Neuronal stem cell (in vitro differentiated cells): ENCODE results near the gene OR52E5.
A peak's percentile ranks its signal among the peaks of the same experiment; 100 is the strongest.

ENCODE experiments used
- DNase-seq: peaks from one replicate; pipeline ENCODE4 v3.0.0-alpha.2; 2013; ENCODE audit warnings: low spot score
- H2AFZ ChIP-seq: one replicate; pipeline ENCODE4 v1.6.1; 2013; ENCODE audit warnings: mild to moderate bottlenecking, low read length, inconsistent platforms
- H2AK5ac ChIP-seq: 2 replicates; pipeline ENCODE4 v1.6.1; 2013; ENCODE audit warnings: low read depth, mild to moderate bottlenecking, inconsistent platforms, low read length, moderate library complexity, mixed read lengths
- H2BK120ac ChIP-seq: 2 replicates; pipeline ENCODE4 v1.6.1; 2013; ENCODE audit warnings: low read depth, mild to moderate bottlenecking, inconsistent platforms, low read length, moderate library complexity, mixed read lengths
- H2BK12ac ChIP-seq: one replicate; pipeline ENCODE4 v1.6.1; 2013; ENCODE audit warnings: low read length, inconsistent platforms
- H2BK15ac ChIP-seq: 2 replicates; pipeline ENCODE4 v1.6.1; 2013; ENCODE audit warnings: mild to moderate bottlenecking, low read length, inconsistent platforms, mixed read lengths
- H2BK5ac ChIP-seq: one replicate; pipeline ENCODE4 v1.6.1; 2013; ENCODE audit warnings: inconsistent platforms, mild to moderate bottlenecking, low read length, moderate library complexity
- H3K14ac ChIP-seq: one replicate; pipeline ENCODE4 v1.6.1; 2013; ENCODE audit warnings: low read length, inconsistent platforms
- H3K18ac ChIP-seq: 2 replicates; pipeline ENCODE4 v1.6.1; 2013; ENCODE audit warnings: low read length, inconsistent platforms
- H3K23ac ChIP-seq: 2 replicates; pipeline ENCODE4 v1.6.1; 2013; ENCODE audit warnings: low read depth, mild to moderate bottlenecking, mixed read lengths, low read length, inconsistent platforms; ENCODE audit not compliant: poor library complexity
- H3K27ac ChIP-seq: replicated peaks from 3 replicates; pipeline ENCODE4 v1.5.1; 2013; ENCODE audit warnings: low read length, inconsistent platforms
- H3K27me3 ChIP-seq, 3 experiments: 2 replicates each; pipeline ENCODE4 v1.6.1; 2013; ENCODE audit warnings: low read length in 3 of 3, mild to moderate bottlenecking in 2 of 3, inconsistent platforms in 1 of 3, low read depth in 1 of 3, mixed read lengths in 1 of 3, moderate library complexity in 1 of 3; ENCODE audit not compliant: control insufficient read depth in 3 of 3, insufficient read depth in 3 of 3
- H3K36me3 ChIP-seq, 2 donors: replicated peaks in 1 of 2; 2 replicates each; pipeline ENCODE4 v1.6.1; 2013; ENCODE audit warnings: low read length in 2 of 2; ENCODE audit not compliant: control insufficient read depth in 2 of 2, insufficient read depth in 2 of 2
- H3K4ac ChIP-seq: 2 replicates; pipeline ENCODE4 v1.6.1; 2013; ENCODE audit warnings: inconsistent platforms, mild to moderate bottlenecking, low read length, moderate library complexity
- H3K4me1 ChIP-seq, 2 donors: 1 replicate in 1 of 2; 2 replicates in 1 of 2; pipeline ENCODE4 v1.6.1; 2013; ENCODE audit warnings: low read length in 2 of 2, low read depth in 1 of 2; ENCODE audit not compliant: control insufficient read depth in 2 of 2, insufficient read depth in 1 of 2
- H3K4me2 ChIP-seq: one replicate; pipeline ENCODE4 v1.6.1; 2013; ENCODE audit warnings: mild to moderate bottlenecking, low read length, inconsistent platforms; ENCODE audit not compliant: insufficient read depth, poor library complexity, severe bottlenecking
- H3K4me3 ChIP-seq, 2 donors: 2 replicates each; pipeline ENCODE4 v1.5.1; 2013; ENCODE audit warnings: low read length in 2 of 2, mild to moderate bottlenecking in 2 of 2, inconsistent platforms in 1 of 2, moderate library complexity in 1 of 2
- H3K79me1 ChIP-seq: one replicate; pipeline ENCODE4 v1.6.1; 2013; ENCODE audit warnings: low read depth, mild to moderate bottlenecking, inconsistent platforms, low read length, moderate library complexity
- H3K9ac ChIP-seq: one replicate; pipeline ENCODE4 v1.6.1; 2013; ENCODE audit warnings: mild to moderate bottlenecking, low read depth, low read length, inconsistent platforms; ENCODE audit not compliant: poor library complexity
- H3K9me3 ChIP-seq, 2 donors: replicated peaks in 1 of 2; 2 replicates each; pipeline versions ENCODE3 to v1.6.1; 2013; ENCODE audit warnings: low read length in 2 of 2, mild to moderate bottlenecking in 2 of 2, inconsistent platforms in 1 of 2, low read depth in 1 of 2, mixed read lengths in 1 of 2, moderate library complexity in 1 of 2; ENCODE audit not compliant: control insufficient read depth in 2 of 2, insufficient read depth in 1 of 2
- H4K8ac ChIP-seq: one replicate; pipeline ENCODE4 v1.6.1; 2013; ENCODE audit warnings: low read depth, mild to moderate bottlenecking, inconsistent platforms, low read length, moderate library complexity
- H4K91ac ChIP-seq: one replicate; pipeline ENCODE4 v1.6.1; 2013; ENCODE audit warnings: low read length, low read depth, mild to moderate bottlenecking, inconsistent platforms; ENCODE audit not compliant: poor library complexity
- WGBS, 2 donors: extraction: QIAGEN DNeasy Blood & Tissue Kit; methylation state at CpG; one replicate each; pipeline ENCODE4 v1.1.7; 2013; ENCODE audit warnings: missing lambda C conversion rate in 2 of 2, mixed read lengths in 1 of 2; ENCODE audit not compliant: insufficient read length in 2 of 2, insufficient replicate concordance in 1 of 2; ENCODE audit errors: extremely low coverage in 2 of 2; 5-methylcytosine and 5-hydroxymethylcytosine counted together

OR52E5 gene

DNA sequence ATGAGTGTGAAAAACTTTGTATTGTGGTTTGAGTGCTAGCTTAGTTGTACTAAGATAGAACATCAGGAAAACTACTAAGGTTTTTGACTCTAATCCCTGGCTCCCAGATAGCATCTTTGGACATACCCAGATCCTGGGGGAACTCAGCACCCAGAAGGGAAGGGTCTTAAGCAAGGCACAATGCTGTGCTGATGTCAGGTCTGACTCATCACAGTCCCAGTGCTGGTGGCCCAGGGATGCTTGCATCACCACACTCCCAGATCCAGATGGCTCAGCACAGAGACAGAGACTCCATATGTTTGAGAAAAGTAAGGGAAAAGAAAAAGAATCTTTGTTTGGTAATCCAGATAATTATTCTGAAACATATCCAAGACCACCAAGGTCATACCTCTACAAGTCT, 30.8 kb downstream of the OR52E5 start:
- Histone ChIP-seq H3K9ac (no peak overlapping the region), H3K4me1 (no peaks in the 10 kb centered on the region), H2BK12ac (no peak overlapping the region)

DNA sequence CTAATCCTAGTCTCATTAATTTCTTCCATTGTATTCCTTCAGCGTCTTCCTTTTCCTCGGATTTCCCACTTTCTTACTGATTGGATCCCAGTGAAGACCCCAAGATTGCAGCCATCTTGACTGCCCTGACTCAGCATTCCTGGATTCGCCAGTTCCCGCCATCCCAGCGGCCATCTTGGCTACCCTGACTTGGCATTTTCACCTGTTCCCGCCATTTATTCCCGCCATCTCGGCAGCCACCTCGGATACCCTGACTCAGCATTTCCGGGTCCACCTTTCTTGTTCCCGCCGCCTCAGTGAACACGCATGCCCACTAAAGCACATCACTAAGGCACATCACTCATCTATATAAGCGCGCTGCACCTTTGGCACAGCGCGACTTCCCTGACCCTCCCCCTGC, 35.3 kb downstream of the OR52E5 start:
- no peak overlapping the region for H3K27ac ChIP-seq
- no peaks in the 10 kb centered on the region for H3K27me3 ChIP-seq
- no peak overlapping the region for H3K23ac ChIP-seq
- no peak overlapping the region for H3K14ac ChIP-seq
- no peak overlapping the region for H3K4me2 ChIP-seq
- no CpG with 5 or more reads among the region's 17 CpGs for WGBS, 2 donors
- DNase-seq, result no peak
- peak overlapping the region; percentile 11 for H2AFZ ChIP-seq
- no peak overlapping the region for H2AK5ac ChIP-seq
- no peaks in the 10 kb centered on the region for H3K36me3 ChIP-seq
- H3K9me3 ChIP-seq, result peaks cover 0 to 6% of the 10 kb centered on the region in 2 donors
- no peaks in the 10 kb centered on the region for H3K79me1 ChIP-seq
- no peak overlapping the region for H3K4me3 ChIP-seq
- H3K4me1 ChIP-seq, result no peaks in the 10 kb centered on the region
- H3K4ac ChIP-seq, result no peak overlapping the region
- no peak overlapping the region for H2BK120ac ChIP-seq
- H2BK5ac ChIP-seq, result no peak overlapping the region
- no peak overlapping the region for H3K18ac ChIP-seq
- H3K9ac ChIP-seq, result no peak overlapping the region
- no peak overlapping the region for H4K8ac ChIP-seq
- H2BK12ac ChIP-seq, result no peak overlapping the region
- H4K91ac ChIP-seq, result no peak overlapping the region
- H2BK15ac ChIP-seq, result no peak overlapping the region

More for the DNA sequence above, 30.8 kb downstream of the OR52E5 start:
- DNase-seq, result no peak
- Histone ChIP-seq H3K4ac (no peak overlapping the region), H3K27me3 (no peaks in the 10 kb centered on the region), H2BK120ac (no peak overlapping the region), H3K4me3 (no peak overlapping the region), H3K14ac (no peak overlapping the region), H3K36me3 (no peaks in the 10 kb centered on the region), H3K9me3 (no peaks in the 10 kb centered on the region), H3K79me1 (no peaks in the 10 kb centered on the region), H2BK15ac (no peak overlapping the region), H3K4me2 (no peak overlapping the region), H3K18ac (no peak overlapping the region), H3K23ac (no peak overlapping the region), H4K8ac (no peak overlapping the region), H2BK5ac (no peak overlapping the region), H2AK5ac (no peak overlapping the region), H2AFZ (no peak overlapping the region), H3K27ac (no peak overlapping the region), H4K91ac (no peak overlapping the region)

DNA sequence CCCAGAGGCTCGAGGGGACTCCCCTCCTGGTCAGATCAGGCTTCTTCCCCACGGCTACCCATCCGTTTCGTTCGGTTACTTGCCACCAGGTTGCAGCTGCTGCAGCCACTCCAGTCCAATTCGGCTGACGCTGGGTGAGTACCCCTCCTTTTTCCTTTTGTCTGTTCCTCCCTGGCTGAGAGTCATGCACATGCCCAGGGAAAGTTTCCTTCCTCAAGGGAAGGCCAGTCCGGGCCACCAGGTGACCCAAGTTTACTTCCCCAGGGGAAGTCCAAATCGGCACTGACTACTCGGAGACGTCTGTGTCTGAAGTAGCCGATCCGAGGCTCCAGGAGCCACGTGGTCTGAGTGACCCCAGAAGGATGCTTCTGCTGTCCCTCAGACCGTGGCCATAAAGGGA, 35.8 kb downstream of the OR52E5 start:
- Histone ChIP-seq H2AK5ac (no peak overlapping the region), H3K23ac (no peak overlapping the region), H3K18ac (no peak overlapping the region), H3K4me2 (no peak overlapping the region), H3K4me3 (no peak overlapping the region), H3K4me1 (no peaks in the 10 kb centered on the region), H2BK120ac (no peak overlapping the region), H2BK15ac (no peak overlapping the region), H2AFZ (no peak overlapping the region), H4K8ac (no peak overlapping the region), H3K27ac (no peak overlapping the region), H3K14ac (no peak overlapping the region), H4K91ac (no peak overlapping the region), H3K27me3 (no peaks in the 10 kb centered on the region), H2BK12ac (no peak overlapping the region), H3K9ac (no peak overlapping the region), H3K4ac (no peak overlapping the region), H2BK5ac (no peak overlapping the region), H3K36me3 (no peaks in the 10 kb centered on the region), H3K9me3 (peaks cover 0 to 6% of the 10 kb centered on the region in 2 donors), H3K79me1 (no peaks in the 10 kb centered on the region)
- WGBS, 2 donors, result no CpG with 5 or more reads among the region's 15 CpGs
- DNase-seq, result no peak

- H3K23ac ChIP-seq, result no peak overlapping the region
- no peaks in the 10 kb centered on the region for H3K79me1 ChIP-seq
- H2AFZ ChIP-seq, result no peak overlapping the region
- no peak overlapping the region for H2BK120ac ChIP-seq
- no peak for DNase-seq
- WGBS, 2 donors, result 100% methylated on average over 2 of the region's 31 CpGs; no CpG with 5 or more reads in 1 of the 2 donors
- H3K4me1 ChIP-seq, result no peaks in the 10 kb centered on the region
- H4K91ac ChIP-seq, result no peak overlapping the region
- H3K14ac ChIP-seq, result no peak overlapping the region
- peak overlapping the region; percentile 48 for H3K4ac ChIP-seq
- H3K36me3 ChIP-seq, result no peaks in the 10 kb centered on the region
- no peak overlapping the region for H3K27ac ChIP-seq
- H2BK15ac ChIP-seq, result no peak overlapping the region
- no peak overlapping the region for H3K9ac ChIP-seq
- no peak overlapping the region for H2BK12ac ChIP-seq
- H3K4me2 ChIP-seq, result no peak overlapping the region
- no peaks in the 10 kb centered on the region for H3K27me3 ChIP-seq
- H3K18ac ChIP-seq, result no peak overlapping the region
- no peak overlapping the region for H2AK5ac ChIP-seq
- no peak overlapping the region for H4K8ac ChIP-seq
- no peak overlapping the region for H2BK5ac ChIP-seq
- peaks cover 0 to 6% of the 10 kb centered on the region in 2 donors for H3K9me3 ChIP-seq
- peak overlapping the region in 1 of 2 donors; percentile 50 for H3K4me3 ChIP-seq
These were observed 36.8 kb downstream of the OR52E5 start for GRCh38 chr11:5929571-5930368.
